ENCODE data around the gene APLP2. TPM values are rescaled to one million over a fixed set of nuclear protein-coding genes. Genes with fewer than 3 reads are reported as not detected.

APLP2 gene
- total and polyA plus RNA-seq, 2 experiments from 2014 or later, result 322 to 362 TPM

DNA sequence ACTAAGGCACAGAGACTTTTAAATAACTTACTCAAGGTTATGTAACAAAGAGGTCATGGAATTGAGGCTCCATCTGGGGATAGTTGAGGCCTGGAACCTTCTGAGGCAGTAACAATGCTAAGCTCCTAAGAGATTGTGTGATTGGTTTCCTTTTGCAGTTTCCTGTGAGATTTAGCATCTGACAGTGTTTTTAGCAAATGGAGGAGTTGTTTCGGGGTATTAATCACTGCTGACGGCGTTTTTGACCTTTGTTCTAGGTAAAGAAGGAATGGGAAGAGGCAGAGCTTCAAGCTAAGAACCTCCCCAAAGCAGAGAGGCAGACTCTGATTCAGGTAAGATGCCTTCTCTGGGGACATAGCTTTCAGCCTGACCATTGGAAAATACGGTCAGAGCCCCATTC, 57.8 kb downstream of the APLP2 start (continued):
- TF ChIP-seq, protein P1, sequence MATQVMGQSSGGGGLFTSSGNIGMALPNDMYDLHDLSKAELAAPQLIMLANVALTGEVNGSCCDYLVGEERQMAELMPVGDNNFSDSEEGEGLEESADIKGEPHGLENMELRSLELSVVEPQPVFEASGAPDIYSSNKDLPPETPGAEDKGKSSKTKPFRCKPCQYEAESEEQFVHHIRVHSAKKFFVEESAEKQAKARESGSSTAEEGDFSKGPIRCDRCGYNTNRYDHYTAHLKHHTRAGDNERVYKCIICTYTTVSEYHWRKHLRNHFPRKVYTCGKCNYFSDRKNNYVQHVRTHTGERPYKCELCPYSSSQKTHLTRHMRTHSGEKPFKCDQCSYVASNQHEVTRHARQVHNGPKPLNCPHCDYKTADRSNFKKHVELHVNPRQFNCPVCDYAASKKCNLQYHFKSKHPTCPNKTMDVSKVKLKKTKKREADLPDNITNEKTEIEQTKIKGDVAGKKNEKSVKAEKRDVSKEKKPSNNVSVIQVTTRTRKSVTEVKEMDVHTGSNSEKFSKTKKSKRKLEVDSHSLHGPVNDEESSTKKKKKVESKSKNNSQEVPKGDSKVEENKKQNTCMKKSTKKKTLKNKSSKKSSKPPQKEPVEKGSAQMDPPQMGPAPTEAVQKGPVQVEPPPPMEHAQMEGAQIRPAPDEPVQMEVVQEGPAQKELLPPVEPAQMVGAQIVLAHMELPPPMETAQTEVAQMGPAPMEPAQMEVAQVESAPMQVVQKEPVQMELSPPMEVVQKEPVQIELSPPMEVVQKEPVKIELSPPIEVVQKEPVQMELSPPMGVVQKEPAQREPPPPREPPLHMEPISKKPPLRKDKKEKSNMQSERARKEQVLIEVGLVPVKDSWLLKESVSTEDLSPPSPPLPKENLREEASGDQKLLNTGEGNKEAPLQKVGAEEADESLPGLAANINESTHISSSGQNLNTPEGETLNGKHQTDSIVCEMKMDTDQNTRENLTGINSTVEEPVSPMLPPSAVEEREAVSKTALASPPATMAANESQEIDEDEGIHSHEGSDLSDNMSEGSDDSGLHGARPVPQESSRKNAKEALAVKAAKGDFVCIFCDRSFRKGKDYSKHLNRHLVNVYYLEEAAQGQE (IDR thresholded peaks at IDR 0.05; ENCODE audit: unreplicated experiment), result no peak
- TF ChIP-seq ZNF331 (CRISPR knock-in tag; IDR thresholded peaks at IDR 0.05; ENCODE audit: low read depth), result no peak
- TF ChIP-seq STAT1 (IDR thresholded peaks at IDR 0.05; ENCODE audit: unreplicated experiment), result no peak
- no peak for TF ChIP-seq NANOG (IDR thresholded peaks at IDR 0.05; ENCODE audit: borderline replicate concordance)
- TF ChIP-seq ZNF114 (CRISPR knock-in tag; IDR thresholded peaks at IDR 0.05), result no peak
- no peak for TF ChIP-seq CREB1 (CRISPR knock-in tag; IDR thresholded peaks at IDR 0.05; ENCODE audit: low read depth)
- no peak for TF ChIP-seq JUNB (IDR thresholded peaks at IDR 0.05; ENCODE audit: unreplicated experiment)

- peaks cover 68% of the 10 kb centered on the region for H3K36me3 ChIP-seq (ENCODE audit: insufficient read depth)
These were observed 58.9 kb downstream of the APLP2 start for GRCh38 chr11:130128626-130129025.

More at GRCh38 chr11:130128626-130129025, 58.9 kb downstream of the APLP2 start:
- no peak overlapping the region for H3K27ac Mint-ChIP-seq
- Histone ChIP-seq H3K9me2 (ENCODE audit: insufficient read depth) (no peaks in the 10 kb centered on the region), H2AFZ (no peak overlapping the region), H3K79me2 (replicated peaks; ENCODE audit: insufficient read depth) (0 out of 2 replicates have a peak, but pooled peaks cover 5% of the 10 kb centered on the region), H3F3A (replicated peaks; ENCODE audit: low read depth) (0 out of 2 replicates have a peak, but pooled peaks cover 4% of the 10 kb centered on the region), H3K27ac (ENCODE audit: low read depth) (no peak overlapping the region), H3K4me2 (no peak overlapping the region), H3K4me1 (ENCODE audit: insufficient read depth) (no peaks in the 10 kb centered on the region), H3K27me3 (ENCODE audit: insufficient read depth) (no peaks in the 10 kb centered on the region), H3K4me3 (no peak overlapping the region), H4K20me1 (replicated peaks; ENCODE audit: insufficient read depth) (no peaks in the 10 kb centered on the region; the same call in 1 of the 2 replicates)
- no peaks in the 10 kb centered on the region for H3K4me1 Mint-ChIP-seq
- peaks cover 18% of the 10 kb centered on the region for H3K9me3 Mint-ChIP-seq
- H3K36me3 Mint-ChIP-seq (ENCODE audit: low read depth), result peaks cover 78% of the 10 kb centered on the region
- DNase-seq (ENCODE audit: low spot score) (no peak), ATAC-seq (no peak)
- H3K4me3 Mint-ChIP-seq, result no peak overlapping the region
- TF ChIP-seq NANOG (IDR thresholded peaks at IDR 0.05; ENCODE audit: borderline replicate concordance) (no peak), EZH2phosphoT487 (IDR thresholded peaks at IDR 0.05; ENCODE audit: unreplicated experiment) (no peak), ZNF462 (CRISPR knock-in tag; IDR thresholded peaks at IDR 0.05) (no peak)
- peaks cover 9% of the 10 kb centered on the region for H3K27me3 Mint-ChIP-seq (ENCODE audit: insufficient read depth, low read depth, poor library complexity)

Measured in GM23338 (cell line).